ENCODE data around the gene PRPH. TPM values are rescaled to one million over a fixed set of nuclear protein-coding genes. Genes with fewer than 3 reads are reported as not detected.

Gene PRPH
- total and polyA plus RNA-seq, 2 of the 8 experiments (the other 6 are each of a cell fraction or from before 2014, with no cell fraction given): 0.79 to 1.4 TPM

- no peak for TF ChIP-seq EZH2 (IDR thresholded peaks at IDR 0.05; ENCODE audit: low read depth, low read length, severe bottlenecking)
- no peak for TF ChIP-seq CHD2 (IDR thresholded peaks at IDR 0.05; ENCODE audit: low read length)
- TF ChIP-seq ASH2L (IDR thresholded peaks at IDR 0.05; ENCODE audit: low read length): no peak
- no peak for TF ChIP-seq POLR2A (IDR thresholded peaks at IDR 0.05; ENCODE audit: control extremely low read depth in 1 of 2, low read depth in 2 of 2, low read length in 2 of 2)
- TF ChIP-seq SIN3A (conservative IDR thresholded peaks at IDR 0.05 in 1 of 2, IDR thresholded peaks at IDR 0.05 in 1 of 2; ENCODE audit: low read depth in 1 of 2, low read length in 2 of 2): no peak
- TF ChIP-seq, protein P1, sequence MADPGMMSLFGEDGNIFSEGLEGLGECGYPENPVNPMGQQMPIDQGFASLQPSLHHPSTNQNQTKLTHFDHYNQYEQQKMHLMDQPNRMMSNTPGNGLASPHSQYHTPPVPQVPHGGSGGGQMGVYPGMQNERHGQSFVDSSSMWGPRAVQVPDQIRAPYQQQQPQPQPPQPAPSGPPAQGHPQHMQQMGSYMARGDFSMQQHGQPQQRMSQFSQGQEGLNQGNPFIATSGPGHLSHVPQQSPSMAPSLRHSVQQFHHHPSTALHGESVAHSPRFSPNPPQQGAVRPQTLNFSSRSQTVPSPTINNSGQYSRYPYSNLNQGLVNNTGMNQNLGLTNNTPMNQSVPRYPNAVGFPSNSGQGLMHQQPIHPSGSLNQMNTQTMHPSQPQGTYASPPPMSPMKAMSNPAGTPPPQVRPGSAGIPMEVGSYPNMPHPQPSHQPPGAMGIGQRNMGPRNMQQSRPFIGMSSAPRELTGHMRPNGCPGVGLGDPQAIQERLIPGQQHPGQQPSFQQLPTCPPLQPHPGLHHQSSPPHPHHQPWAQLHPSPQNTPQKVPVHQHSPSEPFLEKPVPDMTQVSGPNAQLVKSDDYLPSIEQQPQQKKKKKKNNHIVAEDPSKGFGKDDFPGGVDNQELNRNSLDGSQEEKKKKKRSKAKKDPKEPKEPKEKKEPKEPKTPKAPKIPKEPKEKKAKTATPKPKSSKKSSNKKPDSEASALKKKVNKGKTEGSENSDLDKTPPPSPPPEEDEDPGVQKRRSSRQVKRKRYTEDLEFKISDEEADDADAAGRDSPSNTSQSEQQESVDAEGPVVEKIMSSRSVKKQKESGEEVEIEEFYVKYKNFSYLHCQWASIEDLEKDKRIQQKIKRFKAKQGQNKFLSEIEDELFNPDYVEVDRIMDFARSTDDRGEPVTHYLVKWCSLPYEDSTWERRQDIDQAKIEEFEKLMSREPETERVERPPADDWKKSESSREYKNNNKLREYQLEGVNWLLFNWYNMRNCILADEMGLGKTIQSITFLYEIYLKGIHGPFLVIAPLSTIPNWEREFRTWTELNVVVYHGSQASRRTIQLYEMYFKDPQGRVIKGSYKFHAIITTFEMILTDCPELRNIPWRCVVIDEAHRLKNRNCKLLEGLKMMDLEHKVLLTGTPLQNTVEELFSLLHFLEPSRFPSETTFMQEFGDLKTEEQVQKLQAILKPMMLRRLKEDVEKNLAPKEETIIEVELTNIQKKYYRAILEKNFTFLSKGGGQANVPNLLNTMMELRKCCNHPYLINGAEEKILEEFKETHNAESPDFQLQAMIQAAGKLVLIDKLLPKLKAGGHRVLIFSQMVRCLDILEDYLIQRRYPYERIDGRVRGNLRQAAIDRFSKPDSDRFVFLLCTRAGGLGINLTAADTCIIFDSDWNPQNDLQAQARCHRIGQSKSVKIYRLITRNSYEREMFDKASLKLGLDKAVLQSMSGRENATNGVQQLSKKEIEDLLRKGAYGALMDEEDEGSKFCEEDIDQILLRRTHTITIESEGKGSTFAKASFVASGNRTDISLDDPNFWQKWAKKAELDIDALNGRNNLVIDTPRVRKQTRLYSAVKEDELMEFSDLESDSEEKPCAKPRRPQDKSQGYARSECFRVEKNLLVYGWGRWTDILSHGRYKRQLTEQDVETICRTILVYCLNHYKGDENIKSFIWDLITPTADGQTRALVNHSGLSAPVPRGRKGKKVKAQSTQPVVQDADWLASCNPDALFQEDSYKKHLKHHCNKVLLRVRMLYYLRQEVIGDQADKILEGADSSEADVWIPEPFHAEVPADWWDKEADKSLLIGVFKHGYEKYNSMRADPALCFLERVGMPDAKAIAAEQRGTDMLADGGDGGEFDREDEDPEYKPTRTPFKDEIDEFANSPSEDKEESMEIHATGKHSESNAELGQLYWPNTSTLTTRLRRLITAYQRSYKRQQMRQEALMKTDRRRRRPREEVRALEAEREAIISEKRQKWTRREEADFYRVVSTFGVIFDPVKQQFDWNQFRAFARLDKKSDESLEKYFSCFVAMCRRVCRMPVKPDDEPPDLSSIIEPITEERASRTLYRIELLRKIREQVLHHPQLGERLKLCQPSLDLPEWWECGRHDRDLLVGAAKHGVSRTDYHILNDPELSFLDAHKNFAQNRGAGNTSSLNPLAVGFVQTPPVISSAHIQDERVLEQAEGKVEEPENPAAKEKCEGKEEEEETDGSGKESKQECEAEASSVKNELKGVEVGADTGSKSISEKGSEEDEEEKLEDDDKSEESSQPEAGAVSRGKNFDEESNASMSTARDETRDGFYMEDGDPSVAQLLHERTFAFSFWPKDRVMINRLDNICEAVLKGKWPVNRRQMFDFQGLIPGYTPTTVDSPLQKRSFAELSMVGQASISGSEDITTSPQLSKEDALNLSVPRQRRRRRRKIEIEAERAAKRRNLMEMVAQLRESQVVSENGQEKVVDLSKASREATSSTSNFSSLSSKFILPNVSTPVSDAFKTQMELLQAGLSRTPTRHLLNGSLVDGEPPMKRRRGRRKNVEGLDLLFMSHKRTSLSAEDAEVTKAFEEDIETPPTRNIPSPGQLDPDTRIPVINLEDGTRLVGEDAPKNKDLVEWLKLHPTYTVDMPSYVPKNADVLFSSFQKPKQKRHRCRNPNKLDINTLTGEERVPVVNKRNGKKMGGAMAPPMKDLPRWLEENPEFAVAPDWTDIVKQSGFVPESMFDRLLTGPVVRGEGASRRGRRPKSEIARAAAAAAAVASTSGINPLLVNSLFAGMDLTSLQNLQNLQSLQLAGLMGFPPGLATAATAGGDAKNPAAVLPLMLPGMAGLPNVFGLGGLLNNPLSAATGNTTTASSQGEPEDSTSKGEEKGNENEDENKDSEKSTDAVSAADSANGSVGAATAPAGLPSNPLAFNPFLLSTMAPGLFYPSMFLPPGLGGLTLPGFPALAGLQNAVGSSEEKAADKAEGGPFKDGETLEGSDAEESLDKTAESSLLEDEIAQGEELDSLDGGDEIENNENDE (IDR thresholded peaks at IDR 0.05; ENCODE audit: insufficient replicate concordance, low read length): no peak
- no peak for TF ChIP-seq CTCF (IDR thresholded peaks at IDR 0.05; ENCODE audit: control extremely low read depth in 1 of 3, insufficient read depth in 1 of 3, low read depth in 1 of 3, low read length in 3 of 3)
These were observed 9.2 kb downstream of the PRPH start (continued) for GRCh38 chr12:49304161-49304560.

Measured in H1 (cell line).